ENCODE results near the gene METAP2.

GRCh38 chr12:95481072-95481471 lies 7.1 kb downstream of the METAP2 start:
- TF ChIP-seq CTCF (IDR thresholded peaks at IDR 0.05) (no peak), POLR2A (IDR thresholded peaks at IDR 0.05) (no peak)
